ENCODE data around the gene IL13.

- no peak for TF ChIP-seq POLR2A (IDR thresholded peaks at IDR 0.05)
- TF ChIP-seq, protein P1, sequence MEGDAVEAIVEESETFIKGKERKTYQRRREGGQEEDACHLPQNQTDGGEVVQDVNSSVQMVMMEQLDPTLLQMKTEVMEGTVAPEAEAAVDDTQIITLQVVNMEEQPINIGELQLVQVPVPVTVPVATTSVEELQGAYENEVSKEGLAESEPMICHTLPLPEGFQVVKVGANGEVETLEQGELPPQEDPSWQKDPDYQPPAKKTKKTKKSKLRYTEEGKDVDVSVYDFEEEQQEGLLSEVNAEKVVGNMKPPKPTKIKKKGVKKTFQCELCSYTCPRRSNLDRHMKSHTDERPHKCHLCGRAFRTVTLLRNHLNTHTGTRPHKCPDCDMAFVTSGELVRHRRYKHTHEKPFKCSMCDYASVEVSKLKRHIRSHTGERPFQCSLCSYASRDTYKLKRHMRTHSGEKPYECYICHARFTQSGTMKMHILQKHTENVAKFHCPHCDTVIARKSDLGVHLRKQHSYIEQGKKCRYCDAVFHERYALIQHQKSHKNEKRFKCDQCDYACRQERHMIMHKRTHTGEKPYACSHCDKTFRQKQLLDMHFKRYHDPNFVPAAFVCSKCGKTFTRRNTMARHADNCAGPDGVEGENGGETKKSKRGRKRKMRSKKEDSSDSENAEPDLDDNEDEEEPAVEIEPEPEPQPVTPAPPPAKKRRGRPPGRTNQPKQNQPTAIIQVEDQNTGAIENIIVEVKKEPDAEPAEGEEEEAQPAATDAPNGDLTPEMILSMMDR (IDR thresholded peaks at IDR 0.05) = no peak
Measured at GRCh38 chr5:132628814-132629213, 29.2 kb upstream of the IL13 start.

All from thyroid gland (tissue), 4 donors.